H1 (cell line): ENCODE measurements around the gene THOC6. TPM values are rescaled to one million over a fixed set of nuclear protein-coding genes. Genes with fewer than 3 reads are reported as not detected.

Experiments
- CTCF ChIA-PET: fragments of 300-600 bp; sonication (Branson Sonifier 250); formaldehyde crosslinking; loops from one replicate; lab custom pipeline; 2021; ENCODE audit not compliant: partially characterized antibody; lab: Charles Lee
- POLR2A ChIA-PET: fragments of 300-600 bp; sonication (Branson Sonifier 250); formaldehyde crosslinking; loops from one replicate; lab custom pipeline; 2021; ENCODE audit warnings: inconsistent platforms; ENCODE audit not compliant: partially characterized antibody; lab: Charles Lee
- DNase-seq, 2 experiments: peaks; one replicate each; pipeline versions ENCODE4 v3.0.0 to v3.0.0-alpha.2; 2010 to 2022; ENCODE audit warnings: low spot score in 2 of 2, low read depth in 1 of 2, mixed read lengths in 1 of 2
- FAIRE-seq: peaks from 2 replicates; lab custom pipeline; 2011; peaks lifted over from hg19 to GRCh38; lab: Jason Lieb, UNC
- H2AFZ ChIP-seq: 2 replicates; pipeline ENCODE4 v1.8.1; 2012; ENCODE audit warnings: low read length, inconsistent platforms
- H2AK5ac ChIP-seq: 2 replicates; pipeline ENCODE4 v1.6.1; 2013; ENCODE audit warnings: low read depth, low read length
- H2BK120ac ChIP-seq: replicated peaks from 2 replicates; pipeline ENCODE3; 2013; ENCODE audit warnings: low read depth, low read length, inconsistent platforms
- H2BK12ac ChIP-seq: 2 replicates; pipeline ENCODE4 v1.6.1; 2013; ENCODE audit warnings: low read depth, low read length
- H2BK15ac ChIP-seq: 2 replicates; pipeline ENCODE4 v1.6.1; 2013; ENCODE audit warnings: low read length
- H2BK20ac ChIP-seq: 2 replicates; pipeline ENCODE4 v1.6.1; 2013; ENCODE audit warnings: low read length
- H2BK5ac ChIP-seq: 2 replicates; pipeline ENCODE4 v1.6.1; 2013; ENCODE audit warnings: low read depth, low read length
- H3K14ac ChIP-seq: 2 replicates; pipeline ENCODE4 v1.6.1; 2013; ENCODE audit warnings: inconsistent platforms; ENCODE audit not compliant: insufficient read length
- H3K18ac ChIP-seq: 2 replicates; pipeline ENCODE4 v1.6.1; 2013; ENCODE audit warnings: low read length; ENCODE audit errors: extremely low read depth
- H3K23ac ChIP-seq: 2 replicates; pipeline ENCODE4 v1.6.1; 2013; ENCODE audit warnings: inconsistent platforms; ENCODE audit not compliant: insufficient read length
- H3K23me2 ChIP-seq: 2 replicates; pipeline ENCODE4 v1.6.1; 2013; ENCODE audit warnings: low read depth, low read length
- H3K27ac ChIP-seq: 2 replicates; pipeline ENCODE4 v1.6.1; 2011; ENCODE audit warnings: low read depth, low read length, inconsistent platforms
- H3K27me3 ChIP-seq, 4 experiments: replicated peaks in 1 of 4; 1 replicate in 1 of 4; 2 replicates in 3 of 4; pipeline versions ENCODE4 v1.6.1 to v1.8.1; 2011 to 2013; ENCODE audit warnings: low read length in 3 of 4, mild to moderate bottlenecking in 3 of 4, inconsistent platforms in 2 of 4, mixed read lengths in 2 of 4, moderate library complexity in 1 of 4; ENCODE audit not compliant: control insufficient read depth in 3 of 4, insufficient read depth in 3 of 4; ENCODE audit errors: extremely low read depth in 1 of 4
- H3K36me3 ChIP-seq, 4 experiments: 2 replicates each; pipeline versions ENCODE4 v1.6.1 to v1.8.1; 2011 to 2013; ENCODE audit warnings: mild to moderate bottlenecking in 4 of 4, low read length in 3 of 4, moderate library complexity in 2 of 4, control low read depth in 1 of 4, inconsistent platforms in 1 of 4; ENCODE audit not compliant: insufficient read depth in 4 of 4, control insufficient read depth in 2 of 4
- H3K4ac ChIP-seq: replicated peaks from 2 replicates; pipeline ENCODE3; 2013; ENCODE audit warnings: low read length, low read depth, mixed read lengths, inconsistent platforms; ENCODE audit not compliant: insufficient read length
- H3K4me1 ChIP-seq, 4 experiments: replicated peaks in 1 of 4; 1 replicate in 1 of 4; 2 replicates in 3 of 4; pipeline versions ENCODE4 v1.6.1 to v1.8.1; 2011 to 2013; ENCODE audit warnings: low read length in 3 of 4, inconsistent platforms in 2 of 4, mixed read lengths in 1 of 4; ENCODE audit not compliant: insufficient read depth in 4 of 4, control insufficient read depth in 3 of 4
- H3K4me2 ChIP-seq, 2 experiments: 2 replicates each; pipeline versions ENCODE4 v1.6.1 to v1.8.1; 2011 to 2013; ENCODE audit warnings: low read depth in 2 of 2, low read length in 2 of 2, control low read depth in 1 of 2, inconsistent platforms in 1 of 2, mild to moderate bottlenecking in 1 of 2; ENCODE audit not compliant: insufficient read depth in 1 of 2
- H3K4me3 ChIP-seq, 4 experiments: fragments of 200-600, 300-600 bp in 1 of 4; sonication (generic), shearing (Covaris generic), sonication (Bioruptor Twin) in 1 of 4; 2 replicates each; pipeline versions ENCODE4 v1.5.1 to v1.8.1; 2011 to 2016; ENCODE audit warnings: low read length in 4 of 4, low read depth in 3 of 4, control low read depth in 2 of 4, inconsistent platforms in 2 of 4, mild to moderate bottlenecking in 2 of 4, mixed read lengths in 1 of 4, moderate library complexity in 1 of 4; ENCODE audit not compliant: insufficient read depth in 2 of 4; ENCODE audit errors: extremely low read depth in 1 of 4
- H3K56ac ChIP-seq: replicated peaks from 2 replicates; pipeline ENCODE3; 2013; ENCODE audit warnings: low read depth, mild to moderate bottlenecking, mixed read lengths, low read length, inconsistent platforms; ENCODE audit not compliant: insufficient read length
- H3K79me1 ChIP-seq: 2 replicates; pipeline ENCODE4 v1.6.1; 2013; ENCODE audit warnings: low read depth, low read length, control low read depth
- H3K79me2 ChIP-seq, 2 experiments: 2 replicates each; pipeline versions ENCODE4 v1.6.1 to v1.8.1; 2012 to 2013; ENCODE audit warnings: low read length in 2 of 2, mild to moderate bottlenecking in 2 of 2, inconsistent platforms in 1 of 2; ENCODE audit not compliant: insufficient read depth in 2 of 2, control insufficient read depth in 1 of 2
- H3K9ac ChIP-seq, 4 experiments: replicated peaks in 1 of 4; 1 replicate in 1 of 4; 2 replicates in 3 of 4; pipeline versions ENCODE4 v1.6.1 to v1.8.1; 2011 to 2013; ENCODE audit warnings: low read depth in 3 of 4, low read length in 3 of 4, control low read depth in 2 of 4, mild to moderate bottlenecking in 2 of 4, moderate library complexity in 2 of 4, inconsistent platforms in 1 of 4; ENCODE audit errors: extremely low read depth in 1 of 4
- H3K9me3 ChIP-seq, 2 experiments: 2 replicates each; pipeline versions ENCODE4 v1.6.1 to v1.8.1; 2012 to 2013; ENCODE audit warnings: mild to moderate bottlenecking in 2 of 2, moderate library complexity in 2 of 2, control low read depth in 1 of 2, inconsistent platforms in 1 of 2, low read depth in 1 of 2, low read length in 1 of 2, mixed read lengths in 1 of 2; ENCODE audit not compliant: insufficient read depth in 2 of 2
- H4K20me1 ChIP-seq, 2 experiments: replicated peaks in 1 of 2; 2 replicates each; pipeline versions ENCODE3 to v1.8.1; 2011 to 2013; ENCODE audit warnings: inconsistent platforms in 2 of 2, low read length in 2 of 2, mild to moderate bottlenecking in 1 of 2; ENCODE audit not compliant: insufficient read depth in 2 of 2, control insufficient read depth in 1 of 2
- H4K5ac ChIP-seq: 2 replicates; pipeline ENCODE4 v1.6.1; 2013; ENCODE audit warnings: low read length, low read depth, mixed read lengths, inconsistent platforms; ENCODE audit not compliant: insufficient read length
- H4K8ac ChIP-seq: 2 replicates; pipeline ENCODE4 v1.8.0; 2013; ENCODE audit warnings: mild to moderate bottlenecking, moderate library complexity, low read length, inconsistent platforms; ENCODE audit not compliant: insufficient read depth; ENCODE audit errors: extremely low read depth
- H4K91ac ChIP-seq: replicated peaks from 2 replicates; pipeline ENCODE3; 2013; ENCODE audit warnings: low read length, mixed read lengths, inconsistent platforms; ENCODE audit not compliant: insufficient read length
- ASH2L ChIP-seq: fragments of 200-600, 300-600 bp; sonication (generic); IDR thresholded peaks from one replicate; pipeline ENCODE4 v1.7.1; 2017; ENCODE audit warnings: low read length
- BACH1 ChIP-seq: IDR thresholded peaks from 2 replicates; pipeline ENCODE4 v1.6.1; 2012; ENCODE audit warnings: low read length, improper control_type of control experiment
- E2F6 ChIP-seq: IDR thresholded peaks from 2 replicates; pipeline ENCODE4 v1.6.1; 2012; ENCODE audit warnings: inconsistent platforms
- GTF2F1 ChIP-seq: IDR thresholded peaks from 2 replicates; pipeline ENCODE4 v1.6.1; 2012; ENCODE audit warnings: low read depth, low read length, improper control_type of control experiment, borderline replicate concordance
- MAX ChIP-seq: IDR thresholded peaks from 2 replicates; pipeline ENCODE4 v1.6.1; 2012; ENCODE audit warnings: inconsistent platforms
- SIRT6 ChIP-seq: IDR thresholded peaks from one replicate; pipeline ENCODE4 v1.7.1; 2012; ENCODE audit warnings: low read length, inconsistent platforms
- TAF1 ChIP-seq: IDR thresholded peaks from 2 replicates; pipeline ENCODE4 v1.6.1; 2011; ENCODE audit warnings: mild to moderate bottlenecking, low read depth, low read length
- TBP ChIP-seq: IDR thresholded peaks from 2 replicates; pipeline ENCODE4 v1.6.1; 2011; ENCODE audit warnings: low read depth, low read length, improper control_type of control experiment
- TEAD4 ChIP-seq: IDR thresholded peaks from 2 replicates; pipeline ENCODE4 v1.6.1; 2012; ENCODE audit warnings: low read depth, low read length, inconsistent platforms, mixed read lengths
- USF2 ChIP-seq: IDR thresholded peaks from 2 replicates; pipeline ENCODE4 v1.6.1; 2011; ENCODE audit warnings: low read length, improper control_type of control experiment
- YY1 ChIP-seq: IDR thresholded peaks from 2 replicates; pipeline ENCODE4 v1.6.1; 2011; ENCODE audit warnings: low read depth, mild to moderate bottlenecking, low read length
- WGBS, 2 experiments: shearing (Covaris generic) in 1 of 2; methylation state at CpG; one replicate each; pipeline versions ENCODE4 v1.1.6 to v1.1.7; 2013 to 2015; ENCODE audit warnings: low lambda C conversion rate in 2 of 2, mixed read lengths in 2 of 2, inconsistent platforms in 1 of 2, low coverage in 1 of 2, missing lambda C conversion rate in 1 of 2; ENCODE audit not compliant: insufficient replicate concordance in 2 of 2, insufficient coverage in 1 of 2, insufficient read length in 1 of 2; ENCODE audit errors: extremely low coverage in 1 of 2, missing lambda C conversion rate in 1 of 2; 5-methylcytosine and 5-hydroxymethylcytosine counted together
- polyA plus RNA-seq, 7 experiments: library from polyadenylated mRNA; depleted of rRNA in 3 of 7; stranded (reverse) in 5 of 7; unstranded in 2 of 7; fragments of >200 nt in 5 of 7; fragments of 200-250 nt in 2 of 7; gene quantifications; 1 replicate in 5 of 7; 2 replicates in 1 of 7; 4 replicates in 1 of 7; pipeline versions ENCODE4 v1.2.1 to v1.2.3, GENCODE V29; 2011 to 2013; ENCODE audit warnings: missing spikeins in 2 of 7, mixed read lengths in 2 of 7
- total RNA-seq: library from RNA; stranded (reverse); fragmentation: NEBNext Ultra II Directional; extraction: Animal tissue kit (Norgen Biotek cat#: 25700); gene quantifications from 2 replicates; pipeline ENCODE4 v1.2.1, GENCODE V29; 2021

The THOC6 gene
- total and polyA plus RNA-seq, 2 of the 8 experiments (the other 6 are each of a cell fraction or from before 2014, with no cell fraction given): 78.5 to 111 TPM

DNA sequence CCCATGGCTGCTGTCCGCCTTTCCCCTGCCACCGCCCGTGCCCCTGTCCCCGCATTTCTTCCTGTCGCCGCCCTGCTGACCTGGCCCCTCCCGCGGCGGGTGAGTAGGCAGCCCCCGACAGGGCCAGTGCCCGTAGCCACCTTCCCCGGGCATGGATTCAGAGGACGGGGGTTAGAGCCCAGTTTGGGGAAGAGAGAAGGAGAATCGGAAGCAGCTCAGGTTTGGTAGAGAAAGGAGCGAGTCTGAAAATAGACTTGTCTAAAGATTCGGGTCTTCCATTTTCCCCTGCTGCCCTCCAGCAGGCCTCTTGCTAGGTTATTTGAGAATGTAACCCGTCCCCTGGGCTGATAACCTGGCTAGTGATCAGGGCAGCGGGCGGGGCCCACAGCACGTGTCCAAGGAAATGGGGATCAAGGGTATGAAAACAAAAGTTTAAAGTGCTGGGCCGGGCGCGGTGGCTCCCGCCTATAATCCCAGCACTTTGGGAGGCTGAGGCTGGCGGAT, 19.0 kb upstream of the THOC6 start:
- Histone ChIP-seq H2BK20ac (no peak overlapping the region), H3K23me2 (peaks cover 16% of the 10 kb centered on the region), H3K27ac (0 out of 2 replicates have a peak overlapping the region, but pooled peaks have one; percentile 1), H3K36me3 (peaks cover 0 to 3% (median 0%) of the 10 kb centered on the region in 4 experiments; a peak in 1 of 8 replicates), H3K4me3 (peak overlapping the region; percentile 38 to 65 (median 56)), H2BK5ac (peak overlapping the region; percentile 12; the same call in 1 of the 2 replicates), H2BK12ac (no peak overlapping the region), H2BK120ac (peak overlapping the region; percentile 38), H3K14ac (no peak overlapping the region), H4K8ac (peak overlapping the region; percentile 68; the same call in 1 of the 2 replicates), H4K91ac (peak overlapping the region; percentile 42), H3K4ac (peak overlapping the region; percentile 44), H3K9ac (peak overlapping the region in 2 of 4 experiments; percentile 5 to 20; a peak in 3 of 7 replicates), H3K4me1 (peaks cover 14 to 40% (median 33%) of the 10 kb centered on the region in 4 experiments), H3K18ac (peak overlapping the region; percentile 64), H3K27me3 (no peaks in the 10 kb centered on the region), H3K4me2 (peak overlapping the region; percentile 64 to 88), H3K23ac (no peak overlapping the region), H3K56ac (peak overlapping the region; percentile 64), H4K5ac (peak overlapping the region; percentile 62), H2BK15ac (no peak overlapping the region), H4K20me1 (no peaks in the 10 kb centered on the region), H3K9me3 (no peaks in the 10 kb centered on the region), H2AK5ac (no peak overlapping the region), H3K79me2 (peaks cover 0 to 6% of the 10 kb centered on the region in 2 experiments; a peak in 1 of 4 replicates), H2AFZ (no peak overlapping the region), H3K79me1 (no peaks in the 10 kb centered on the region; the same call in 1 of the 2 replicates)
- DNase-seq (no peak), FAIRE-seq (no peak)
- POLR2A ChIA-PET: interaction anchor here (0.8 to 35.7 kb wide), 10 partner anchors 8 to 122 kb away, joined by 3 to 1808 read pairs (median 6); partner anchors contain the start of genes BICDL2, CLDN6, CLDN9 and HCFC1R1
- CTCF ChIA-PET: interaction anchor here (0.6 to 17.3 kb wide), 6 partner anchors 23 to 854 kb away, joined by 3 to 639 read pairs (median 4); partner anchors contain the start of genes BICDL2, CLDN6, HCFC1R1 and THOC6
- 2% methylated on average over 21 of the region's 25 CpGs; no CpG with 5 or more reads in 1 of the 2 experiments for WGBS, 2 experiments
- TF ChIP-seq E2F6: peak; percentile 57; the same call in 1 of the 2 replicates
- peak; percentile 44; the same call in 1 of the 2 replicates for TF ChIP-seq YY1
- TF ChIP-seq TEAD4: no peak
- TF ChIP-seq SIRT6: no peak
- TF ChIP-seq USF2: peak; percentile 58
- TF ChIP-seq TAF1: peak; percentile 28; the same call in 1 of the 2 replicates
- TF ChIP-seq BACH1: no peak
- TF ChIP-seq TBP: peak; percentile 21; the same call in 1 of the 2 replicates
- TF ChIP-seq MAX: peak; percentile 79
- TF ChIP-seq ASH2L: peak; percentile 24
- TF ChIP-seq GTF2F1: no peak
